AG04449 (cell line): ENCODE results near the gene KRT85.
A peak's percentile ranks its signal among the peaks of the same experiment; 100 is the strongest.

Experiments
- CTCF ChIA-PET: fragments of 350-600 bp; formaldehyde crosslinking; extraction: SDS; loops from one replicate; lab custom pipeline; 2021; ENCODE audit warnings: antibody characterized with exemption; lab: Yijun Ruan, JAX
- POLR2A ChIA-PET: fragments of 400-600, 350-600 bp; formaldehyde crosslinking; extraction: SDS; loops from one replicate; lab custom pipeline; 2020; ENCODE audit warnings: antibody characterized with exemption, inconsistent platforms; lab: Yijun Ruan, JAX
- DNase-seq: peaks from one replicate; pipeline ENCODE4 v3.0.0-alpha.2; 2010; ENCODE audit warnings: low read depth, low spot score
- H3K4me3 ChIP-seq: 2 replicates; pipeline ENCODE4 v1.5.1; 2011; ENCODE audit warnings: low read depth, mild to moderate bottlenecking, control low read depth, low read length
- TF ChIP-seq, protein P1 (sequence below): IDR thresholded peaks from one replicate; pipeline ENCODE4 v1.5.1; 2011; ENCODE audit warnings: mild to moderate bottlenecking, moderate library complexity, low read length, control low read depth, inconsistent platforms; ENCODE audit not compliant: insufficient read depth; ENCODE audit errors: missing control alignments

The KRT85 gene

DNA sequence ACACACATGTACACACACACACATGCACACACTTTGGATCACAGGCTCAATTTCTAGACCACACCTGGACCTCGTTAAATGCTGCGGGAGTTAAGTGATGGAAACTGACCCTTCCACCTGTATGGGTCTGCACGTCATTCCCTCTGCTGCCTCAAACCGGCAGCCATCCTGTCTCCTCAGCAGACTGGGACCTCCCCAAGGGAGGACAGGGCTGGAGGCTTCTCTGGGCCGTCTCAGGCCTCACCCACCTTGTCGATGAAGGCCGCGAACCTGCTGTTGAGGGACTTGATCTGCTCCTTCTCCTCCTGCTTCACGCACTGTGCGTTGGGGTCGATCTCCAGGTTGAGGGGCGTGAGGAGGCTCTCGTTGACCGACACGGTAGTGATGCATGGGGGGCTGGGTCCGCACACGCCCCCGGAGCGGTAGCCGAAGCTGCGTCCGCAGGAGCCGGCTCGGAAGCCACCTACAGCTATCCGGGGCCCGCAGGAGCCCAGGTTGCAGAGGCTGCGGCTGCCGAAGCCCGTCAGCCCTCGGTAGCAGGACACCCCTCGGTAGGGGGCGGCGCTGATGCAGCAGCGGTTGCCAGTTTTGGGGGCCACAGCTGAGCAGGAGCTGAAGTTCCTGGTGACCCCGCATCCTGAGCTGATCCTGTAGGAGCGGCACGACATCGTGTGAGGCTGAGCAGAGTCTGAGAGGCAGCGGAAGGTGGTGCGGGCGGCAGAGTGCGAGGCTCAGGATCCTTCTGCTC lies at the start of gene KRT85:
TSS of gene KRT85 (minus strand) at position 744 of the 748 bp plus-strand sequence. CDS start at position 668, 76 bp downstream.
- TF ChIP-seq, protein P1, sequence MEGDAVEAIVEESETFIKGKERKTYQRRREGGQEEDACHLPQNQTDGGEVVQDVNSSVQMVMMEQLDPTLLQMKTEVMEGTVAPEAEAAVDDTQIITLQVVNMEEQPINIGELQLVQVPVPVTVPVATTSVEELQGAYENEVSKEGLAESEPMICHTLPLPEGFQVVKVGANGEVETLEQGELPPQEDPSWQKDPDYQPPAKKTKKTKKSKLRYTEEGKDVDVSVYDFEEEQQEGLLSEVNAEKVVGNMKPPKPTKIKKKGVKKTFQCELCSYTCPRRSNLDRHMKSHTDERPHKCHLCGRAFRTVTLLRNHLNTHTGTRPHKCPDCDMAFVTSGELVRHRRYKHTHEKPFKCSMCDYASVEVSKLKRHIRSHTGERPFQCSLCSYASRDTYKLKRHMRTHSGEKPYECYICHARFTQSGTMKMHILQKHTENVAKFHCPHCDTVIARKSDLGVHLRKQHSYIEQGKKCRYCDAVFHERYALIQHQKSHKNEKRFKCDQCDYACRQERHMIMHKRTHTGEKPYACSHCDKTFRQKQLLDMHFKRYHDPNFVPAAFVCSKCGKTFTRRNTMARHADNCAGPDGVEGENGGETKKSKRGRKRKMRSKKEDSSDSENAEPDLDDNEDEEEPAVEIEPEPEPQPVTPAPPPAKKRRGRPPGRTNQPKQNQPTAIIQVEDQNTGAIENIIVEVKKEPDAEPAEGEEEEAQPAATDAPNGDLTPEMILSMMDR, result no peak
- CTCF ChIA-PET, result interaction anchor here (2.7 to 17.9 kb wide), 3 partner anchors 17 to 513 kb away, joined by 12 to 488 read pairs (median 137); partner anchors contain the start of gene KRT84

DNA sequence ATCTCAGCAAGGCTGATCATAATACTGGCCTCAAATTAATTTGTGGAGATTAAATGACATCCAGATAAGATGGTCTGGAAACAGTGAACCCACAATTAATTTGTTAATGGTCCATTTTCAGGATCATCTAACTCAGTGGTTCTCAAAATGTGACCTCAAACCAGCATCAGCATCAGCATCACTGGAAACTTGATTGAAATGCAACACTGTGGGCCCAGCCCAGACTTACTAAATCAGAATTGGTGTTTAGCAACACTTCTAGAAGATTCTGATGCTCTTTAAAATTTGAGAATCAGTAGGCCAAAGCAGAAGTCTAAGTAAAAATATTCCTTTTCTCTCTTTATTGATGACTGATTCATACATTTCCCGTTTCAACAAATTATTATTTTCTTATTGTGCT lies 49.5 kb upstream of the KRT85 start:
- ChIA-PET POLR2A (no interaction called here), CTCF (interaction anchor here (1.0 to 1.4 kb wide), 3 partner anchors 11 to 463 kb away, joined by 3 read pairs; no protein-coding TSS in a partner anchor)
- no peak for DNase-seq
- H3K4me3 ChIP-seq, result no peak overlapping the region
- TF ChIP-seq, protein P1, result no peak

More for the DNA sequence above, at the start of gene KRT85:
- H3K4me3 ChIP-seq, result no peak within 1 kb of the TSS
- no peak for DNase-seq
- POLR2A ChIA-PET, result no interaction called here

DNA sequence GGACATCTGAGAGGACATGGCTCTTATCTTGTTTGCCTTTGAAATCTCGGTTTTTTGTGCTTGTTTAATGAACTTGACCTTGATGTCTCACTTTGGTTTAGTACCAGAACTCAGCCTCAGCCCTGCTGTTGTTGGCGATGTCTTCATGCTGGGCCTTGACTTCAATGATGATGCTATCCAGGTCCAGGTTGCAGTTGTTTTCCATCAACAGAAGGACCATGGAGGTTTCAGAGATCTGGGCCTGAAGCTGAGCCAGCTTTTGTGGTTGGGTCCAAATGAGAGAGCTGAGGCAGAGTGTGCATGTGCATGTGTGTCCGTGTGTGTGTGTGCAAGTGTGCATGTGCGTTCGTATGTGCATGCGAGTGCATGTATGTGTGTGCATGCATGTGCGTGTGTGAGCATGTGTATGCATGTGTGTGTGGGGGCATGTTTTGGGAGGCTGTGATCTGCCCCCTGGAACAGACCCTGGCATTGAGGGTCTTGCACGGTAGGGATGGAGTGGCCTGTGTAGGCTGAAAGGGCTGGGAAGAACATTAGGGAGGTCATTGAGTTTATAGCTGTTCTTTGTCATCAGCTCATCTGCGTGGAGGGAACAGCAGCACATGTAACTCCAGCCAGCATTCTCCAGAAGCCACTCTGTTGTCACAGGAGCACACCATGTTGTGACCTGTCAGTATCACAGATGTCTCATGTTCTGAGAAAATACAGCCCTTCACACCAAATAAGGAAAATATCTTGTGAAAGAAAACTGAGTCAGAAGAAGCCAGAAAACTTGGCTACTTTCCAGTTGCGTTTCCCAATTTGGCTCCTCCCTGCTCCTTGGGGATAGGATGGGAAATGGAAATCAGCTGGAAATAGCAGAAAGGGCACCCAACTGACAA lies 48.8 kb upstream of the KRT85 start:
- no peak overlapping the region for H3K4me3 ChIP-seq
- DNase-seq, result peak; percentile 16
- CTCF ChIA-PET, result interaction anchor here (1.3 to 1.4 kb wide), 2 partner anchors 92 to 464 kb away, joined by 3 read pairs; no protein-coding TSS in a partner anchor
- TF ChIP-seq, protein P1, result no peak
- POLR2A ChIA-PET, result no interaction called here

DNA sequence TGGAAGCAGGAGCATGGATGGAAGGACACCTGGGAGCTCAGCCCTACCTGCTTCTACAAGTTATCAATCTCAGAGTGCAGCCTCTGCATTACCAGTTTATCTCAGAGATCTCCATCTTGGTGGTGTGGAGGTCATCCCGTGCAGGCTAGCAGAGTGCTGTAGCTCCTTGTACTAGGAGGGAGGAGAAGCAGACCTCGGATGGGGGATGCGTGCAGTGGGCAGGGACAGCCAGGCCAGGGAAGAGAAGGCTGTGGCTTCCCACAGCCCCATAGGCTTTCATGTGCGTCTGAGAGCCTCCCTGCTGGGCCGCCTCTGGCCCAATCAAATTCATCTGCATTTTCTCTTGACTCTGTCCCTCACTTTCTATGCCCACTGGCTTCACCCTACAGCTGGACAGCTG lies 47.7 kb upstream of the KRT85 start:
- ChIA-PET CTCF (interaction anchor here (2.4 kb wide), 1 partner anchor 23 kb away, joined by 9 read pairs; no protein-coding TSS in a partner anchor), POLR2A (no interaction called here)
- DNase-seq, result no peak

DNA sequence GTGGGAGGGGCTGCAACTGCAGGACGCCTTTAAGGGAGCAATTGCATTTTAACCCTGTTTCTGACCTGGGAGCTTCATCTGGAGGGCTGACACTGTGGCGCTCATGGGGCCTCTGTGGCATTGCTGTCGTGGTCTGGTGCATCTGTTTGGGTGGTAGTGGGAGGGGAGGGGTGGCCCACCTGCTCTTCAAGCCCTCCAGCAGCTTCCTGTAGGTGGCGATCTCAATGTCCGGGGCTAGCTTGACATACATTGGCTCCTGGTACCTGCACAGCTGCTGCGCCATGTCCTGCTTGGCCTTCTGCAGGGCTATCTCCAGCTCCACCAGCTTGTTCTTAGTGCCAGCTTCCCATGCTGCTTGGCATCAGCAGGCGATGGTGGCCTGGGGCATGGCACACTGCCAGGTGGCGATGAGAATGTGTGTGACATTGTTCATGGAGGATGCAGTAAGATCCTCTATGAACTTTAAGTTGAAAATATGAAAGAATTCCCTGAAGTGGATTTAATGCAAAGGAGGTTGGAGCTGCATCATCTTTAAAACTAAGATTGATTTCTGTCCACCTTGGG lies 46.6 kb upstream of the KRT85 start:
- ChIA-PET CTCF (interaction anchor here (0.9 to 2.4 kb wide), 4 partner anchors 22 to 471 kb away, joined by 3 to 9 read pairs (median 4); no protein-coding TSS in a partner anchor), POLR2A (no interaction called here)
- DNase-seq, result no peak
- H3K4me3 ChIP-seq, result no peak overlapping the region
- TF ChIP-seq, protein P1, result no peak

More for the DNA sequence above, 47.7 kb upstream of the KRT85 start:
- no peak overlapping the region for H3K4me3 ChIP-seq
- TF ChIP-seq, protein P1, result no peak
